NCI-H69 (cell line): Measurements from ENCODE around the gene LRTM2.

Source experiments
- DNase-seq: peaks from one replicate; lab custom pipeline; 2025; lab: John Stamatoyannopoulos, UW

The LRTM2 gene

DNA sequence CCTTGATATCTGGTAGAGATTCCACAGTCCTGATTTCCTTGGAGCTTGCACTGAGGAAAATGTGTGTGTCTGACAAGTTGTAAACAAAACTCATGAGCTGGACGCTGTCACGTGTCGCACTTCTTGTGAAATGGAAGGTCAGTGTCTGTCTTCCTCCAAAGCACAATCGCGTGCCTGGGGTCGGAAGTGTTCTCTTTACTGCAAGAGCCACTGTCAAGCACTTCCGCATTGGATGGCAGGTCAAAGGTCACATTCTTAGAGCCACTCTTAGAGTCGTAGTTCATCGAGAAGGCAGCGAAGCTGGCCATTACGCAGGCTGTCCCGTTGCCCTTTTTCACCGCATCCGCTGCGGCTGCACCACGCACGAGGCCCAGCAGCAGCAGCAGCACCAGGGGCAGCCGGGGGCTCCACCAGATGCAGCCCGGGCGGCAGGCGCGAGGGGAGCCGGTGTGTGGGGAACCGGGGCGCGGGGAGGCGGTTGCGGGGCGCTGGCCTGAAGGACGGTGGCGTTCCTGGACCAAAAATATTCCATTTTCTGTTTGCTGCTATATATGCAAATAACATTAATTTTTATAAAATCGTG is 45.0 kb downstream of the LRTM2 start:
- no peak for DNase-seq

DNA sequence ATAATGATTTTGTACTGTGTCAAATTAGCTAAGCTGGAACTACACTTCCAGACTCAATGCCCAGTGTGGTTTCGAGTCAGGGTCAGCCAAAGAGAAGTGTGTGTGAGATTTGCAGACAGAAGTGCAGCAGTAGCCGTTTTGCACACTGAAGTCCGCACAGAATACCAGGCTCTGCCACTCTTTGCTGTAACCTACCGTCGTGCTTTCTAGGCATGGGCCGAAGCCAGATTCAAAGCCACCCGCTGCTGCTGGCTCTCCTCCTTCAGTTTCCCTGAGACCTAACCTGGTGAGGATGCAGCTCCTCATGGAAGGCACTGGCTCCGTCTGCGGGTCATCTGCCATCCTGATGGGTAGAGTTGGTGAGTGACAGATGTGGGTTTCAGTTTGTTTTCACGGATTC is 48.8 kb downstream of the LRTM2 start:
- DNase-seq = no peak

DNA sequence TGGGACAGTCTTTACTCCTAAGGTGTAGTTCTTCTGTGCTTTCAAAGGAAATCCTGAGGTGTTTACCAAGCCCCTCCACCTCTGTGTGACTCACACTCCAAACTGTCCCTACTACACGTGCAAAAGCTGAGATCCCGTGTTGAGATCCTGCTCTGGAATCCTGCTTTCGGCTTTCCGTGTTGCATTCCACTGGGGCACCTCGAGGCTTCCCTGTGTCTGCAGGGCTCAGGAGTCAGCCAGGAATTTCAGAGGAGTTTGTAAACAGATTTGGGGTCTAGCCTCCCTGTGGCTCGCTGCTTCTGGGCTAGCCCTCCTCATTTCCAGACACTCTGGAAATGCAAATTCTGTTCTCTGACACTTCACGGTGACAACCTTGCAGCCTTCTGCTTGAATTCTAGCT is 49.7 kb downstream of the LRTM2 start:
- DNase-seq = no peak

DNA sequence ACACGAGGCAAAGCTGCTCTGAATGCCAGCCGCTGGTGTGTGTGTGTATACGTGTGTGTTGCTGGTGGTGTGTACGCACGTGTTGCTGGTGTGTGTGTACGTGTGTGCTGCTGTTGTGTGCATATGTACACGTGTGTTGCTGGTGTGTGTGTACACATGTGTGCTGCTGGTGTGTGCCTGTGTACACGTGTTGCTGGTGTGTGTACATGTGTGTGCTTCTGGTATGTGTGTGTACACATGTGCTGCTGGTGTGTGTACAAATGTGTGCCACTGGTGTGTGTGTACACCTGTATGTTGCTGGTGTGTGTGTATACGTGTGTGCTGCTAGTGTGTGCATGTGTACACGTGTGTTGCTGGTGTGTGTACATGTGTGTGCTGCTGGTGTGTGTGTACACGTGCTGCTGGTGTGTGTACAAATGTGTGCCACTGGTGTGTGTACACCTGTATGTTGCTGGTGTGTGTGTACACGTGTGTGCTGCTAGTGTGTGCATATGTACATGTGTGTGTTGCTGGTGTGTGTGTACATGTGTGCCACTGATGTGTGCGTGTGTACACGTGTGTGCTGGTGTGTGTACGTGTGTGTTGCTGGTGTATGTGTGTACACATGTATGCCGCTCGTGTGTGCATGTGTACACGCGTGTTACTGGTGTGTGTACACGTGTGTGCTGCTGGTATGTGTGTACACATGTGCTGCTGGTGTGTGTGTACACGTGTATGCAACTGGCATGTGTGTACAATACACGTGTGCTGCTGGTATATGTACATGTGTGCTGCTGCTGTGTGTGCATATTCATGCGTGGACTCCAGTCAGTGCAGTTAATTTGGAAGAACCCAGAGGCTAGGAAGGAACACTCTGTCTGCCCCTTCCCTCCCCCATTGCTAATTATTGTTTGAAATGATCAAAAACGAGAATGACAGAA is 50.9 kb downstream of the LRTM2 start:
- no peak for DNase-seq

DNA sequence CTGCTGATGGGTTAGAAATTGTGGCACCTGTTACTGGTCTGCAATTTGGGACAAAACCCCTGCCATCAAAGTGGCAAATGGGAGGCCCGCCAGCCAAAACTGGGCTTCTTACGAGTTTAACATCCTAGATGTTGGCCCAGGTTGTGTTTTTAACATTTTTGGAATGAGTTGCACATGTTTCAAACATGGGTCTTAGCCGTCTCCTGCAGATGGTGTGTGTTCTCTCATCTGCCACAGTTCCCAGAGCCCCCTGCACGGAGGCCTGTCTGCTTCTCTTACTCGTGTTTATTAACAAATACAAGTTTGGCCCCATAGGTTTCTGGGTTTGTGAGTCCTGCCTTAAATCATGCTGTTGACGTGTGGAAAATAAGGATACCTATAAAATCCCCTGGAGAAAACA is 51.6 kb downstream of the LRTM2 start:
- DNase-seq = no peak

DNA sequence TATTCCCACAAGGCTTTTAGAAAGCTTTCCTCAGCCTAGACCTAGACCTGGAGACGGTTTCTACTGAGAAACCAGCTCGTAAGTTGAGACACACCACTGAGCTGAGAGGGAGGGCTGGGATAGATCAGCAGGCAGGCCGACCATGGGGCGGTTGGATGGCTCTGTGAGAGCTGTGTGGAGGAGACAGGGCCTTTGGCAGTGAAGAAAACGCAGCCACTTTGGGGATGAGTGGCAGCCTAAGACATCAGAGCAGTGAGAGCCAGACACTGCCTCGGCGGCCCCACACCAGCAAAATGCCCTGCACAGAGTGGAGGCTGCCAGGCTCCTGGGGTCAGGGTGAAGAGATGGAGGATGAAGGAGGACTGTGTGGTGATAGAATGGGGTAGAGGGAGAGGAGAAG is 52.1 kb downstream of the LRTM2 start:
- DNase-seq = no peak

DNA sequence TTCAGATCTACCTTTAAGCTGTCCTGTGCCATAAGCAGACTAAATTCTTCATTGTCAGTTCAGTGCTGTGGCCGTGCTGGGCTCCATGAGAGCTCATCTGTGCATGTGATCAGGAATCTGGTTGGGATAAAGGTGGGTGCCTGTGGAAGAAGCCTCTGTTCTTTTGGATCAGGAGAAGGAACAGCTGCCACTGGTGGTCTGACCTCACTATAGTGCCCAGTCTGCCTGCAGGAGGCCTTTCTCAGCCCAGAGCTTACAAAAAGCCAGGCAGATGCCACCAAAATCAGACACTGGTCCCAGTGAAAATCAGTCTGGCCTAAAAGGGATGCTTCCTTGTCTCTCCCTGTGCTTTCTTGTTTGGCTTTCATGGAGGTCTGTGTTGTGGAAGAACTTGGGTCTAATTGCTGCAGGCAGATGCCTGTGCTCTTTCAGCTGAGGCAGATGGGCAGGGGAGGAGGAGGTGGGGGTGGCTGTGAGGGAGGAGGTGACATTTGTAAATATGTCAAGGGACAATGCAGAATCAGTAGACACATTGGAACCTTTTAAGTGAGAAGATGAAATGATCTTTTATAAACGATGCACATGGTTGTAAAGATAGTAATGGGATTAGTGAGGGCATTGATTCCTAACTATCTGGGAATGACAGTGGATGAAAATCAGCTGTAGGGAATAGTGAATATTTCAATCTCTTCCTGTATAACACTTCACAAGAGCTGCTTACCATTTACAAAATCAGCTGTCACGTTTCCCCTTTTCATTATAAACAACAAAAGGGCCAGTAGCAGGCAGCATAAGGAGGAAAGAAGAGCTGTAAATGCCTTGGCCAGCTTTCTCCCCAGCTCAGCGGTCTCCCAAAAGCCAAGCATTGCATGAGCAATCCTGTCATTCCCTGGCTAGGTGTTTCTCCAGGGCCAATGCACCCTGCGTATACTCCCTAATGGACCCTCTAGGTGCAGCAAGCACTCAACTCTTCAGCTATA is 53.5 kb downstream of the LRTM2 start:
- no peak for DNase-seq

DNA sequence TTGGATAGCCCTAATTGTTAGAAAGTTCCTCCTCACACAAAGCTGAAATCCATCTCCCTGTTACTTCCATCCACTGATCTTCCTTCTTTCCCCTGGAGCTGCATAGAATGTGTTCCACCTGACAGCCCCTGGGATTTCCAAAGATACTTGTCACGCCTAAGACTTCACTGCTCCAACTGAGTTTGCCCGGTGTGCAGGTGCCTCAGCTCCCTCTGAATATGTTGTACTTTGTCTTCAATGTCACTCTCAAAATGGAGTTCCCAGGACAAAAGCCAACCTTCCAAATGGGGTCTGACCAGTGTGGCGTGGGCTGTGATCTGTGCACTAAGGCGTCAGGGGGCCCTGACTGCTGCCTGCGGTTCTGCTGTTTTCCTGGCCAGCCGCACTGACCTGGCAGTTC is 55.2 kb downstream of the LRTM2 start:
- DNase-seq = no peak

DNA sequence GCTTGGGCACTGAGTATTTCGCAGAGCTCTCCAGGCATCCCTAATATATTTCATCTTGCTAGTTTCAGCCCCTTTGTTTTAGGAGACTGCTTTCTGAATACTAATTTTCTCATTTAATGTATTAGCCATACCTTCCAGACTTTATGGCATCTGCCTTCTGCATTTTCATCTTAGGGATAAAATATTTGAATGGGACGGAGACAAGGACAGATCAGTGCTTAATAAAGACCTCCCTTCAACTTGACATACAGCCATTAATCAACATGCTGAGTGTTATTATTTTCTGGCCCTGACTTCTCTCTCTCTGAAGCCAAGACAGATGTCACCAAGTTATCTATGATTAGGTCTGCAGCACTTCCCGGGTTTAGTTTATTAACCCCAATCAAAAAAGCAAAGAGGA is 55.7 kb downstream of the LRTM2 start:
- no peak for DNase-seq

DNA sequence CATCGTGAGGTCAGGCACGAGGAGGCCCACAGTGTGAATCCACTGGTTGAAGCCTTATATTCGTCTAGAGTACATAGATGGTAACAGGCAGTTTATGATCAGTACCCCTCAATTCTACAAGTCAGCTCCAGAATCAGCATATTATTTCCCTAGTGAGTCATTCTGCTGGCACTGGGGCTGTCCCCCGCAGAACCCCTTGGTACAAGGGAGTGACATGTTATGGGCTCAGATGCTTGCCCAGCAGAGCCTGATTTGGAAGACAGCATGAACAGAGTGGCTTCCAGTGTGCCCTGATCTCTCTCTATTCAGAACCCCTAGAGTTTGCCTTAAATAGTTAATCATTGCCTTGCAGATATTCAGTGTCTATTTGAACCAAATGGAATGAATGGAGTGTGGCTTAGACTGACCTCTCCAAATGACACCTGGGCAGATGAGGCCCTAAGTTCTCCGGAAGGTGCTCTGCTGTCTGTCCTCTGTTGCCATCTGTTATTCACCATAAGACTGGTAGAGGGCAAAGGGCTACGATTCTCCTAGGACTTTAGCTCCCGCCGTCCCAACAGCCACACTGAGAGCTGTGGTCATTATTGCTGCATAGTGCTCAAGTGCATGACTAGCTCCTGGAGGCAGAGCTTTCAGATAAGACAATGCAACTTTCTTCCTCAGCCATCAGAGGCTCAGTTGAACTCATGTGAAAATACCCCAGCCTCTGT is 57.0 kb downstream of the LRTM2 start:
- DNase-seq = no peak

DNA sequence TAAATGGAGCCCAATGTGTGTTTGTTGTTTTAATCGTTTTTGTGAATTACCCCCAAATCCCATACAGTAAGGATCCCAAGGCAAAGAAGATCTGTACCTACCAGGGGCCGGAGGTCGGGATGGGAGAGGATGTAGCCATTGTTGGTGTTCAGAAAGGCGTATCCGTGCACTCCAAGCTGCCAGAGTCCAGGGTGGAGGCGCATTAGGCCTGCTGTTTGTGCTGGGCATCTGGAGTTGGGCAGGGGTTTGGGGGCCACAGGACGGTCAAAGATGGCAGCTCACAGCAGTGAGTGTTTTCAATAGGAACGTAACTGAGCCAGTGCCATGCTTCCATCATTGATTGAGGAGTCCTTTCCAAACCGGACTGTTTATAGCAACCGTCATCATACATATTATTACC is 57.8 kb downstream of the LRTM2 start:
- DNase-seq = no peak

DNA sequence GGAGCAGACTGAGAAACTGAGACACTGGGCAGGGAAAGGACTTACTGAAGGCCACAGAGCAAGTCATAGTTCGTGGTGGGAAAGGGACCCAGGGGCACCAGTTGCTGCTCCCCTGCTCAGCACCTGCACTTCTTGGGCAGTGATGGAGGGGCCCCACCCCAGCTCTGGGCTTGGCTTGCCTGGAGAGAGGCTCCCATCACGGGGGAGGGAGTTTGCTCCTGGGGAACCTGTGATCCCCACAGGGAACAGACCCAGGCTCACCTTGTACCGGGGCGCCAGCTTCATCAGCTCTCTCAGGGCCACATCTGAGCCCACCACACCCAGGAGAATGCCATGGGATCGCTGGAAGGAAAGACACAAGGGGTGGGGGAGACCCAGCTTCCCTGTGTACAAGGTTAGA is 58.3 kb downstream of the LRTM2 start:
- no peak for DNase-seq

DNA sequence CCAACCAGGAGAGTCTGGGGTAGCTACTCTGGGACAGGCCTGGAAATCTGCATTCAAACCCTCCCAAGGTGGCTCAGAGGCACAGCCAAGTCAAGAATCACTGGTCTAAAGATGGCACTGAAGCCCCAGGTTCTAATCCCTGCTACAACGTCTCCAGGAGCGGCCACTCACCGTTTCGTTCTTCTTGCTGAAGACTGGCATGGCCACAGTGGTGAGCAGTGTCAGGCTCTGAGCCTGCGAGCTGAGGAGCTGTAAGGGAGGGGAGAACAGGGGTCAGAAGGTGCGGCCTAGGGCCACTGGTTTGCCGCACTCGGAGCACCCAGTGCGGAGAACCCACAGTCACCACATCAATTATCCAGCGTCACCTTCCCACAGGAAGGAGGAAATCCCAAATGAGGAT is 59.3 kb downstream of the LRTM2 start:
- DNase-seq = no peak

DNA sequence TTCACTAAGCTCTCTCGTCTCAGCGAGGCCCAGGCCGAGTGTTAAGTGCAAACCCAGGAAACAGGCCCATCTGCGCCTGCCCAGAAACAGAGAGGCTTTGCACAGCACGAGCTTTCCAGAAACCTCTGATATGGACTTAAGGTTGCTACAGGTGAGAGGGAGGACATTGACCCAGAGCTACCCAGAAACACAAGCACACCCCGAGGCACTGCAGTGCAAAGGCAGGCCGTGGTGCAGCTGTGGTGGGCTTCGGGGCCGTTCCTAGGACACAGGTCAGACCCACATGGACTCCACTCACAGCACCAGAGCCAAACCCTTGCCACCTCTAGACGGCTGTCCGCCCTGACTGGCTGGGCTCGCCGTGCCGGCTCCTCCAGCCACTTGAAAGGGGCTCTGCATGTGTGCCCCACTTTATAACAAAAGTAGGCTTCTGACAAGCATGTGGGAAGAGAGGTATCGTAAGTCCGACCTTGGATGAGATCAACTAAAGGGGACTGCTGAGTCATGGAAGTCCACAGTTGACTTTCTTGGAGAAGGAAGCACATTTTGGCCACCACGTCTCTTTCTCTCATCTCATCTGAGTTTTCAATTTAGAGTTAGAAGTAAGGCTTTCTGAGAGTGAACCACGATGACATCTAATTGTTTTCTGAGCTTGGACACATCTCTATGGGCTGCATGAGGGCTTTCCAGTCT is 59.9 kb downstream of the LRTM2 start:
- no peak for DNase-seq

DNA sequence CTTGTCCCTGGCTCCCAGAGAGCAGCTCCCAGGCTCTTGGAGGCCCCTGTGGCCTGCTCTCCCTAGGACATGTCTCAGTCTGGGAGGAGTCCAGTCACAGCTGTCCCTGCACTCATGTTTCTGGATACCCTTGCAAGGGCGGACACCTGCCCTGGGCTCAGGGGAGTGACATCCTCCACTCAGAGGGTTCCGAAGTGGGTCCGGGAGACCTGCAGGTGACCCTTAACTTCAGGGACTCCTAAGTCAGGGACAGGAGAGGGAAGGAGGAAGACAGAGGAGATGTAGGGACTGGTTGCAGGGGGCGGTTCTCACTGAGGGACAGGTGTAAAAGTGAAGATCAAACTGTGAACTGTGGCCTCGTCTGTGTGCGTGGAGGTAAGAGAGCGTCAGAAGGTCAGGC is 60.5 kb downstream of the LRTM2 start:
- DNase-seq = no peak

DNA sequence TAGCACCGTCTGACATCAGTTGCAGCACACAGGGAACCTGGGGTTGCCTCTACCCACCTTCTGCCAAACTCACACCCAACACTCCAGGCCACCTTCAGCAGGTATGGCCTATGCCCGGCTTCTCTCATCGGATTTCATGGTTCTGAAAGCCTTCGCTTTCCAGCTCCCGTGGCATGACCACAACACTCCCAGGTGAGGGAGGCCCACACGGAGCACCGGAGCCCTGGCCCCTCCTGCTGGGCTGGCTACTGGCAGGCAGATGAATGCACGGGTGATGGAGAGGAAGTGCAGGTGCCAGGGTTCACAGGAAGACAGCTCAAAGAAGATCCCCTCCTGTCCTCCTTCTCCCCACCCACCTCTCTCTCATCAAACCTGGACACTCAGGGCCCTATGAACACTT is 60.9 kb downstream of the LRTM2 start:
- no peak for DNase-seq

DNA sequence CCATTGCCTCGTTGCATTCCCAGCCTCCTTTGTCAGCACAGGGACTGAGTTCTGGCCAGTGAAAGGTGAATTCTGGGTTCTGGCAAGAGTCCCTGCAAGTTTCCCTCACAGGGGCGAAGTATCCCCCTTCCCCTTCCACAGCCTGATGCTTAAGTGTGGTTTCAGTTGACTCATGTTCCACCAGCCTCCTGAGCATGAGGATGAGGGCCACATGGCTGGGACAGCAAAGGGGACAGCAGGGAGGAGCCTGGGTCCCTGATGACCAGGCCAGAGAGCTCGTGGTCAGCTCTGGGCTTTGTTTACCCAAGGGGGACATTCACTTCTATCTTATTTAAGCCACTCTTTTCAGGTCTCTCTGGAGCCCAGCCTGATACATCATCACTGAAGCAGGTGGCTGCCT is 61.6 kb downstream of the LRTM2 start:
- no peak for DNase-seq

DNA sequence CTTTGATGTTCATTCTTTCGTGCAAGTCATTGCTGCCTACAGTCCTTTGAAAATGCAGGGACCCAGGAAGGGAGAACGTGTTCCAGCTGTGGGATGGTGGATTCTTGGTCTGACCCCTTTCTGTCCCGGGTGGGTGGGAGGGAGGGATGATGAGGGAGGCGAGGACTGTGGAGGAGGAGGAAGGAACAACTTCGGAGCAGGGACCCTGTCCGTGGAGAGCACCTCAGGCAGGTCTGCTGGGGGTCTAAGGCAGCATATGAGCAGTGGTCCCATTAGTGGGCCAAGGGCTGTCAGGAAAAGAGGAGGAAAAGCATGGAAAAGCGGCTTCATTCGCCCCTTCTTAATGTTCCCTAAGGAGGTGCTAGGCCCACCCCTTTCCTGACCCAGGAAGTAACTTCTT is 62.0 kb downstream of the LRTM2 start:
- DNase-seq = no peak

DNA sequence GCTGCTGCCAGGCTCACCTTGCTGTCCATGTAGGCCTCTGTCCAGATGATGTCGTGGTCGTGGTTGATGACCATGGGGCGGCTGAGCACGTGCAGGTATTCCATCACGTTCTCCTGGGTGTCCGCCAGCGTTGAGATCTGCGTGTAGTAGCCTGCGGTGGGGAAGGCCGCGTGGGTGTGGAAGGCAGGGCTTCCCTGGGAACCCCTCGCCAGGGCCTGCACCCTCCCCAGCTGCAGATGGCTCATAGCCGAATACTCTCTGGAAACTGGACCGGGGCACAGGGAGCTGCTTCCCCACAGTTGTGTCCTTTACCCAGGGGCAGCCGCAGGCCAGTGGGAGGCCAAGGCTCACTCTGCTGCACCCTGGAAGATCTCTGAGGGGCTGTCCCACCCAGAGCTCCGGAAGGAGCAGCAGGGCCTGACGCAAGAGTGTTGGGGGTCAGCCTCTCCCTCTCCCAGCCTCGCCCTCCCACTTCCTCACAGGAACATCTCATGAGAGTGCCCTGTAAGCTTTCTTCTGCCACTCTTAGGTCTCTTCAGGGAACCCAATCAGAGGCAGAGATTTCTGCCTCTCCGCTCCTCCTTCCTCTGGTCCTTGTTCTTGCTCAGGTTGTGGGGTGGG is 62.6 kb downstream of the LRTM2 start:
- no peak for DNase-seq

DNA sequence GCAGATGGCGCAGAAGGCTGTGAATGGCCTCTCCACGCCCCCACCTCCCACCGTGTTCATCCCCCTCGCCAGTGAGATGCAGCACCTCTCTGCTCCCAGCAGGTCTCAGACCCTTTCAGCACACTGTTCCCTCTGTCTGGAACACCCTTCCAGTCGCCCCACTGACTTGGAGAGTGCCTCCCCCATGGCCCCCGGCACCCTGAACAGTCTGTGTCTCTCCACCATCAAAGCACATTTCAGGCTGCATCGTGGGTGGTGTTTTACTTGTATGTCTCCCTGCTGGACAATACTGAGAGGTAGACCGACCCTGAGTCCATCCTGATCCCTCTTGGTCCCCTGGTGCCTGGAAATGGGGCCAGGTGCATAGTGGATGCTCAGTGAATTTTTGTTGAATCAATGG is 63.1 kb downstream of the LRTM2 start:
- DNase-seq = no peak

DNA sequence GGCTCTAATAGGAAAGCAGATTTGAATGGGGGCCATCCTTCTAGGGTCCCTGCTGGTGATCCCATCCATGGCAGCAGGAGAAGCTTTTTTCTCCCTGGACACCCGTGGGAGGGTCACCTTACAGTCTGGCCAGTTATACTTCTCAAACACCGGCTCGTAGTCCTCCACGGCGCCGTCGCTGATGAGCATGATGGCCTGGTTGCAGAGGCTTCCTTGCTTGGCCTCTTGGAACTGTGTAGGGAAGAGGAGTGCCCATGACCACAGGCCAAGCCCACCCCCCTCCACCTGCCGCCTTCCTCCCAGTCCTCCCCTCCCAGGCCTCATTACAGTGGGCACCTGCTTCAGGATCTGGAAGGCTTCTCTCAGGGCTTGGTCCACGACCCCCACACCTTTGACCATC is 64.3 kb downstream of the LRTM2 start:
- no peak for DNase-seq
